Measurements from ENCODE around the gene PLET1.

The PLET1 gene

GRCh38 chr11:112280268-112281126 is 19.8 kb upstream of the PLET1 start:
- peak; percentile 80 for DNase-seq

GRCh38 chr11:112279901-112280267 is 19.2 kb upstream of the PLET1 start:
- peak; percentile 93 for DNase-seq

- DNase-seq = no peak
Observed at GRCh38 chr11:112278803-112279202, 18.1 kb upstream of the PLET1 start.

GRCh38 chr11:112277941-112278340 is 17.3 kb upstream of the PLET1 start:
- DNase-seq = no peak

GRCh38 chr11:112277029-112277428 is 16.4 kb upstream of the PLET1 start:
- DNase-seq = no peak

- no peak for DNase-seq
Observed at GRCh38 chr11:112274007-112274783, 13.5 kb upstream of the PLET1 start.

- no peak for DNase-seq
Observed at GRCh38 chr11:112273066-112273465, 12.4 kb upstream of the PLET1 start.

- no peak for DNase-seq
Observed at GRCh38 chr11:112271242-112271641, 10.6 kb upstream of the PLET1 start.

- DNase-seq = no peak
Observed at GRCh38 chr11:112270551-112271180, 10.0 kb upstream of the PLET1 start.

- DNase-seq = no peak
Observed at GRCh38 chr11:112269139-112269538, 8.5 kb upstream of the PLET1 start.

GRCh38 chr11:112268406-112268805 is 7.7 kb upstream of the PLET1 start:
- DNase-seq = no peak

GRCh38 chr11:112267188-112267591 is 6.5 kb upstream of the PLET1 start:
- no peak for DNase-seq

- DNase-seq = no peak
Observed at GRCh38 chr11:112266410-112266778, 5.7 kb upstream of the PLET1 start.

- no peak for DNase-seq
Observed at GRCh38 chr11:112265659-112266409, 5.2 kb upstream of the PLET1 start.

GRCh38 chr11:112255067-112255720 is 5.5 kb downstream of the PLET1 start:
- no peak for DNase-seq

GRCh38 chr11:112253605-112254242 is 6.9 kb downstream of the PLET1 start:
- DNase-seq = no peak

- DNase-seq = no peak
Observed at GRCh38 chr11:112249871-112250610, 10.6 kb downstream of the PLET1 start.

- DNase-seq = no peak
Observed at GRCh38 chr11:112248201-112248600, 12.5 kb downstream of the PLET1 start.

- DNase-seq = no peak
Observed at GRCh38 chr11:112247201-112247600, 13.5 kb downstream of the PLET1 start.

GRCh38 chr11:112241486-112241885 is 19.2 kb downstream of the PLET1 start:
- DNase-seq = no peak

- DNase-seq = no peak
Observed at GRCh38 chr11:112238041-112238440, 22.6 kb downstream of the PLET1 start.

Measured in activated CD8-positive, alpha-beta memory T cell treated with anti-CD3 and anti-CD28 coated beads, Interleukin-2, amount 50 U/mL, for 48 hours (primary cell).